BLaER1 (cell line): ENCODE results near the gene HLF.
A peak's percentile ranks its signal among the peaks of the same experiment; 100 is the strongest.

Source experiments
- H3K27ac ChIP-seq: shearing (Covaris generic); formaldehyde crosslinking; 2 replicates; pipeline ENCODE4 v1.8.1; 2022
- H3K27me3 ChIP-seq: shearing (Covaris generic); formaldehyde crosslinking; 2 replicates; pipeline ENCODE4 v1.8.1; 2022
- H3K36me3 ChIP-seq: shearing (Covaris generic); formaldehyde crosslinking; 2 replicates; pipeline ENCODE4 v1.8.1; 2022
- H3K4me1 ChIP-seq: shearing (Covaris generic); formaldehyde crosslinking; 2 replicates; pipeline ENCODE4 v1.8.1; 2022
- H3K4me2 ChIP-seq: shearing (Covaris generic); formaldehyde crosslinking; 2 replicates; pipeline ENCODE4 v1.8.1; 2022
- H3K4me3 ChIP-seq: shearing (Covaris generic); formaldehyde crosslinking; 2 replicates; pipeline ENCODE4 v1.8.1; 2022
- H3K9ac ChIP-seq: shearing (Covaris generic); formaldehyde crosslinking; 2 replicates; pipeline ENCODE4 v1.8.1; 2022
- H3K9me3 ChIP-seq: shearing (Covaris generic); formaldehyde crosslinking; 2 replicates; pipeline ENCODE4 v1.8.1; 2022
- H4K20me1 ChIP-seq: shearing (Covaris generic); formaldehyde crosslinking; 2 replicates; pipeline ENCODE4 v1.8.1; 2022
- Cebpa-rat ChIP-seq: shearing (Covaris generic); IDR thresholded peaks from 2 replicates; pipeline ENCODE4 v1.8.1; 2022

The HLF gene, protein sequence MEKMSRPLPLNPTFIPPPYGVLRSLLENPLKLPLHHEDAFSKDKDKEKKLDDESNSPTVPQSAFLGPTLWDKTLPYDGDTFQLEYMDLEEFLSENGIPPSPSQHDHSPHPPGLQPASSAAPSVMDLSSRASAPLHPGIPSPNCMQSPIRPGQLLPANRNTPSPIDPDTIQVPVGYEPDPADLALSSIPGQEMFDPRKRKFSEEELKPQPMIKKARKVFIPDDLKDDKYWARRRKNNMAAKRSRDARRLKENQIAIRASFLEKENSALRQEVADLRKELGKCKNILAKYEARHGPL

GRCh38 chr17:55264645-55265298 is at the start of gene HLF:
Gene HLF (plus strand): TSS chr17:55264960. CDS start chr17:55265485, 525 bp downstream.
- no peaks in the 10 kb centered on the region for H3K4me1 ChIP-seq
- H3K4me2 ChIP-seq, result peak within 1 kb of the TSS; percentile 50
- H3K27ac ChIP-seq, result no peak within 1 kb of the TSS
- peaks cover 66% of the 10 kb centered on the region for H3K27me3 ChIP-seq
- no peaks in the 10 kb centered on the region for H4K20me1 ChIP-seq
- no peak within 1 kb of the TSS for H3K9ac ChIP-seq
- peaks cover 28% of the 10 kb centered on the region for H3K9me3 ChIP-seq
- no peak for TF ChIP-seq Cebpa-rat
- peak within 1 kb of the TSS; percentile 51 for H3K4me3 ChIP-seq
- no peaks in the 10 kb centered on the region for H3K36me3 ChIP-seq

DNA sequence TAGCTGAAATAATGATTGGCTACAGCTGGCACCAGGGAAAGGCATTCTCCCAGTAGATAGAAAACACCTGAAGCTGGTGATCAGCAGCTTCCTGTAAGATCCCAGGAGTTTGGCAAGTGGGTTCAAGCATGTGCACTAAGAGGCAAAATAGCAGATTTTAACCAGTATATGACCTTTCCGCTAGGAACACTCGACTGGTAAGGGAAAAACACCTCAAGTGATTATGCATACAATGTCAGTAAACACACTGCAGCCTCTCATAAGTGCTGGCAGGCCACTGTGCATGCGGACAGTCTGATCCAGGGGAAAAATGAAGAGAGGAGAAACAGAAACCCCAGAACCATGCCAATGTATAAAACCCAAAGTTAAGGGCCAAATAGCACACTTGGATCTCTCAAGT is 49.0 kb upstream of the HLF start:
- Histone ChIP-seq H3K27ac (no peak overlapping the region), H3K4me3 (no peak overlapping the region), H3K4me2 (no peak overlapping the region), H3K27me3 (no peaks in the 10 kb centered on the region), H3K36me3 (no peaks in the 10 kb centered on the region), H4K20me1 (no peaks in the 10 kb centered on the region), H3K4me1 (no peaks in the 10 kb centered on the region), H3K9ac (no peak overlapping the region), H3K9me3 (no peaks in the 10 kb centered on the region)
- no peak for TF ChIP-seq Cebpa-rat

DNA sequence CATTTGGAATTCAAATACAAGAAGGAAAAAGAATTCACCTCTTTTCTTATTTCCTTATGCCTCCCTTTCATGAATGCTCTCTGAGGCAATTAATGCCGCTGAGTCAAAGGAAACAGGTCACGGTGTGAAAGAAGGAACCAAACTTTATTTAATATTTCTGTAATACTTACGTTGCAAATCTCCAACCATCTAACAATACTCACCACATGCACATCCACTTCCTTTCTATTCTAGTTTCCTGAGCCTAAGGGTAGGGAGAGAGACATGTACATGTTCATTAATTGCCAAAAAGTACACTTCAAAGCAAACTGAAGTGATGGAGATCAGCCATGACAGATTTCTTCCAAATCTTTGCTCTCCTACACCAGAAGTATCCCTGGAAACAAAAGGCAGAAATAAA is 47.9 kb upstream of the HLF start:
- no peaks in the 10 kb centered on the region for H3K4me1 ChIP-seq
- H3K27me3 ChIP-seq, result no peaks in the 10 kb centered on the region
- H3K27ac ChIP-seq, result no peak overlapping the region
- H3K9ac ChIP-seq, result no peak overlapping the region
- H3K4me2 ChIP-seq, result no peak overlapping the region
- no peaks in the 10 kb centered on the region for H3K9me3 ChIP-seq
- no peak for TF ChIP-seq Cebpa-rat
- H3K36me3 ChIP-seq, result no peaks in the 10 kb centered on the region
- H3K4me3 ChIP-seq, result no peak overlapping the region
- no peaks in the 10 kb centered on the region for H4K20me1 ChIP-seq

- Histone ChIP-seq H3K9ac (no peak overlapping the region), H3K27me3 (no peaks in the 10 kb centered on the region), H3K9me3 (no peaks in the 10 kb centered on the region), H4K20me1 (no peaks in the 10 kb centered on the region), H3K4me3 (no peak overlapping the region), H3K36me3 (no peaks in the 10 kb centered on the region), H3K4me2 (no peak overlapping the region), H3K27ac (no peak overlapping the region), H3K4me1 (no peaks in the 10 kb centered on the region)
- TF ChIP-seq Cebpa-rat, result no peak
These were observed 45.3 kb upstream of the HLF start for GRCh38 chr17:55219459-55219858.

DNA sequence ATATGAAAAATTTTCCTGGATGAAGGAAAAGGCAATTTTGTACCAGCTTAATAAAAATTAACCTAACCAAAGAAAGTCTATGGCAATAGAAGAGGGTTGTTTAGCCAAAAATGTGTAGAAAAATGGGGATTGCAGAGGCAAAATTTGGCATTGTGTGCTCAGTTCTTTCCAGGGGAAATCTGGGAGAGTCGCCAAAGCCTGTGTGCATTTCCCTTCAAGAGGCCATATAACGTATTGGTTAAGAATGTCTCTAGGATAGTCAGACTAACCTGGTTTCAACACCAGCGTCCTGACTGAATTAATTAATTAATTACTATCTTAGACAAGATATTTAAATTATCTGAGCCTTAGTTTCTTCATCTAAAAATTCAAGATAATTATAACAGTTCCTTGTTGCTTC is 44.8 kb upstream of the HLF start:
- TF ChIP-seq Cebpa-rat, result no peak
- no peaks in the 10 kb centered on the region for H3K36me3 ChIP-seq
- H3K4me1 ChIP-seq, result no peaks in the 10 kb centered on the region

DNA sequence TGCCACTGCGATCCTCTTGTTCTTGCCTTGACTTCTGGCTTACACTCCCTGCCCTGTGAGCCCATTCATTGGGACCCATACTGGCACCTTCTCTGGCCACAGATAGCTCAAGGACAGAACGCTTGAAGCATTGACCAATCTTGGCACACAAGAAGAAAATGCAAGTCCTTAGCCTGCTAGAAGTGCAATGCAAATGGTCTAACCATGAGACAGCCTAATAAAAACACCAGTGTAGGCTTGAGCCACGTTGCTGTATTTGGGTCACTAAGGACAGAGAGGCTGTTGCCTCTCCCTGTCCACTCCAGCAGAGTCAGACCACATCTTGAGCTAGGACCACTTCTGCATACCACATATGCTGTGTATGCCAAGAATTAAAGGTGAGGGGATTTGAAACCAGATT is 41.2 kb upstream of the HLF start:
- TF ChIP-seq Cebpa-rat, result no peak
- Histone ChIP-seq H3K27ac (no peak overlapping the region), H3K4me1 (no peaks in the 10 kb centered on the region), H3K9me3 (no peaks in the 10 kb centered on the region), H3K4me3 (no peak overlapping the region), H3K9ac (no peak overlapping the region), H4K20me1 (no peaks in the 10 kb centered on the region), H3K4me2 (no peak overlapping the region), H3K36me3 (no peaks in the 10 kb centered on the region), H3K27me3 (no peaks in the 10 kb centered on the region)

More for the DNA sequence above, 44.8 kb upstream of the HLF start:
- no peaks in the 10 kb centered on the region for H3K27me3 ChIP-seq
- H3K4me2 ChIP-seq, result no peak overlapping the region
- no peaks in the 10 kb centered on the region for H3K9me3 ChIP-seq
- no peak overlapping the region for H3K27ac ChIP-seq
- no peak overlapping the region for H3K9ac ChIP-seq
- H3K4me3 ChIP-seq, result no peak overlapping the region
- no peaks in the 10 kb centered on the region for H4K20me1 ChIP-seq

DNA sequence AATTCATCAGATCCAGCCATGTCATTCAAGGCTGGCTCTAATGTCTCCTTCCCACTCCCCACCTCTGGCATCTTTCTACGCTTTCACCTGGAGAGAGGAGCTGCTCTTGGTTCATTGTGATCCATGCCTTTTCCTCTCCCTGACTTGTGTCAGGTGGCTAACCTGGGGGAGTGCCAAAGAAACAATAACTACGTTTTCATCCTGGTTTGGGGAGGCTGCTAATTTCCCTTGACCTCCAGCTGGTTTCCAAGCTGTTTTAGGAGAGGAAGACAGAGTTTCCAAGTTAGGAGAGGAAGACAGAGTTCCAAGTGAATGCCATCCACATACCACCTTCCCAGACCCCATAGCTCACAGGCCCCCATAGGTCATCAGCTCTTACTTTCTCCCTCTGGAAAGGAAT is 40.0 kb upstream of the HLF start:
- TF ChIP-seq Cebpa-rat, result no peak
- no peaks in the 10 kb centered on the region for H3K9me3 ChIP-seq
- no peaks in the 10 kb centered on the region for H4K20me1 ChIP-seq
- H3K4me1 ChIP-seq, result no peaks in the 10 kb centered on the region
- no peaks in the 10 kb centered on the region for H3K27me3 ChIP-seq
- no peak overlapping the region for H3K4me2 ChIP-seq
- H3K4me3 ChIP-seq, result no peak overlapping the region
- no peak overlapping the region for H3K9ac ChIP-seq
- H3K27ac ChIP-seq, result no peak overlapping the region
- H3K36me3 ChIP-seq, result no peaks in the 10 kb centered on the region

GRCh38 chr17:55225237-55225636 is 39.5 kb upstream of the HLF start:
- H4K20me1 ChIP-seq, result no peaks in the 10 kb centered on the region
- no peaks in the 10 kb centered on the region for H3K27me3 ChIP-seq
- H3K9ac ChIP-seq, result no peak overlapping the region
- no peak for TF ChIP-seq Cebpa-rat
- no peak overlapping the region for H3K4me2 ChIP-seq
- no peak overlapping the region for H3K4me3 ChIP-seq
- no peaks in the 10 kb centered on the region for H3K9me3 ChIP-seq
- H3K27ac ChIP-seq, result no peak overlapping the region
- H3K4me1 ChIP-seq, result no peaks in the 10 kb centered on the region
- H3K36me3 ChIP-seq, result no peaks in the 10 kb centered on the region

GRCh38 chr17:55228683-55229192 is 36.0 kb upstream of the HLF start:
- no peak overlapping the region for H3K27ac ChIP-seq
- no peaks in the 10 kb centered on the region for H3K36me3 ChIP-seq
- H3K27me3 ChIP-seq, result no peaks in the 10 kb centered on the region
- no peaks in the 10 kb centered on the region for H3K9me3 ChIP-seq
- H3K4me3 ChIP-seq, result no peak overlapping the region
- no peaks in the 10 kb centered on the region for H4K20me1 ChIP-seq
- TF ChIP-seq Cebpa-rat, result no peak
- no peak overlapping the region for H3K9ac ChIP-seq
- no peaks in the 10 kb centered on the region for H3K4me1 ChIP-seq
- no peak overlapping the region for H3K4me2 ChIP-seq

- no peak for TF ChIP-seq Cebpa-rat
- no peaks in the 10 kb centered on the region for H3K27me3 ChIP-seq
- H3K27ac ChIP-seq, result no peak overlapping the region
- no peaks in the 10 kb centered on the region for H3K4me1 ChIP-seq
- H3K9ac ChIP-seq, result no peak overlapping the region
- no peaks in the 10 kb centered on the region for H3K36me3 ChIP-seq
- no peak overlapping the region for H3K4me3 ChIP-seq
- no peak overlapping the region for H3K4me2 ChIP-seq
- H3K9me3 ChIP-seq, result no peaks in the 10 kb centered on the region
- no peaks in the 10 kb centered on the region for H4K20me1 ChIP-seq
These were observed 35.5 kb upstream of the HLF start for GRCh38 chr17:55229276-55229675.
